ENCODE measurements around the gene NENF.

DNA sequence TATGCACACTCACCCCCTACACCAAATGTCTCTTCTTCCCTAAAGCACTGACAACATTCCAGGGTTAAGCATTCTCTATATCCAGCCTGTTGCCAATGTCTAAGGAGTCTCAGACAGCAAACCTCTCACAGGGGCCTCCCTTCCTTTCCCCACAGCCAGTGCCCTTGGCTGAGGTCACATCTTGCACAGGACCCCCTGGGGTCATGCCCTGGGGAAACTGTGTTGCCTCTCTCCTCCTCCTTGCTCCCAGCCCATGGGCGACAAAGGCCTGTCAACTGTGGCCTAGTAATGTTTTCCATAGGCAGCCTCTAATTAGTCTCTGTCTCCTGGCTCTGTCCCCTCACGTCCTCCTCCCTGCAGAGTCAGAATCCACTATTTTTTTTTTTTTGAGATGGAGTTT, 54.6 kb downstream of the NENF start:
- TF ChIP-seq FOXM1 (IDR thresholded peaks at IDR 0.05; ENCODE audit: borderline replicate concordance) (no peak), LEF1 (IDR thresholded peaks at IDR 0.05; ENCODE audit: borderline replicate concordance) (no peak), SUZ12 (IDR thresholded peaks at IDR 0.05) (no peak), BHLHE40 (IDR thresholded peaks at IDR 0.05; ENCODE audit: borderline replicate concordance) (no peak), L3MBTL2 (conservative IDR thresholded peaks at IDR 0.05) (no peak), FOXA1 (IDR thresholded peaks at IDR 0.05) (no peak), ARNT (IDR thresholded peaks at IDR 0.05) (no peak)

Data from HEK293T (cell line).